Neural cell (in vitro differentiated cells): ENCODE results near the gene HS3ST2. TPM values are rescaled to one million over a fixed set of nuclear protein-coding genes. Genes with fewer than 3 reads are reported as not detected.

Experiments used
- H2AFZ ChIP-seq: fragments of 200-600, 300-800 bp; sonication (generic), shearing (Covaris generic); 2 replicates; pipeline ENCODE4 v1.6.0; 2014; ENCODE audit warnings: low read depth, mild to moderate bottlenecking, antibody characterized with exemption, low read length, moderate library complexity
- H3F3A ChIP-seq: fragments of 200-600 bp; shearing (Covaris generic); 2 replicates; pipeline ENCODE4 v1.6.1; 2016; ENCODE audit warnings: mild to moderate bottlenecking, moderate library complexity, mixed read lengths, antibody characterized with exemption, low read length; ENCODE audit not compliant: insufficient read depth, poor library complexity, severe bottlenecking
- H3K27ac ChIP-seq: fragments of 200-600, 300-800 bp; sonication (generic), shearing (Covaris generic); 2 replicates; pipeline ENCODE4 v1.5.1; 2014; ENCODE audit warnings: mild to moderate bottlenecking, low read length, moderate library complexity
- H3K27me3 ChIP-seq: fragments of 300-800, 200-600 bp; sonication (generic), shearing (Covaris generic); 2 replicates; pipeline ENCODE4 v1.6.0; 2014; ENCODE audit warnings: mild to moderate bottlenecking, low read depth, low read length, moderate library complexity; ENCODE audit not compliant: insufficient read depth
- H3K36me3 ChIP-seq: fragments of 300-800, 200-600 bp; sonication (generic), shearing (Covaris generic); 2 replicates; pipeline ENCODE4 v1.5.1; 2014; ENCODE audit warnings: mild to moderate bottlenecking, antibody characterized with exemption, low read length, moderate library complexity; ENCODE audit not compliant: insufficient read depth
- H3K4me2 ChIP-seq: fragments of 300-800, 200-600 bp; sonication (generic), shearing (Covaris generic); 2 replicates; pipeline ENCODE4 v1.6.0; 2014; ENCODE audit warnings: mild to moderate bottlenecking, low read length
- H3K4me3 ChIP-seq: fragments of 300-800, 200-600 bp; sonication (generic), shearing (Covaris generic); 2 replicates; pipeline ENCODE4 v1.5.1; 2014; ENCODE audit warnings: mild to moderate bottlenecking, low read length, moderate library complexity
- H3K79me2 ChIP-seq: fragments of 200-600 bp; shearing (Covaris generic); replicated peaks from 2 replicates; pipeline ENCODE4 v1.6.0; 2014; ENCODE audit warnings: mild to moderate bottlenecking, low read length, moderate library complexity; ENCODE audit not compliant: insufficient read depth
- H3K9ac ChIP-seq: fragments of 300-800, 200-600 bp; sonication (generic), shearing (Covaris generic); 2 replicates; pipeline ENCODE4 v1.6.1; 2016; ENCODE audit warnings: mild to moderate bottlenecking, low read length, mixed read lengths
- H3K9me2 ChIP-seq: fragments of 200-600 bp; shearing (Covaris generic); 2 replicates; pipeline ENCODE4 v1.6.1; 2016; ENCODE audit warnings: mild to moderate bottlenecking, low read length, mixed read lengths; ENCODE audit not compliant: insufficient read depth
- H3K9me3 ChIP-seq: fragments of 200-600, 300-800 bp; sonication (generic), shearing (Covaris generic); 2 replicates; pipeline ENCODE4 v1.6.1; 2016; ENCODE audit warnings: mild to moderate bottlenecking, mixed run types, low read length, moderate library complexity, mixed read lengths
- H4K20me1 ChIP-seq: fragments of 200-600 bp; shearing (Covaris generic); 2 replicates; pipeline ENCODE4 v1.6.1; 2016; ENCODE audit warnings: mild to moderate bottlenecking, mixed run types; ENCODE audit not compliant: insufficient read depth
- EP300 ChIP-seq: fragments of 450-650 bp; conservative IDR thresholded peaks from 2 replicates; pipeline ENCODE4 v1.6.1; 2014; ENCODE audit warnings: antibody characterized with exemption, mild to moderate bottlenecking, moderate library complexity; ENCODE audit not compliant: poor library complexity, severe bottlenecking
- EZH2 ChIP-seq: fragments of 200-600, 300-800 bp; shearing (Covaris generic), sonication (generic); IDR thresholded peaks from 2 replicates; pipeline ENCODE4 v1.6.1; 2014; ENCODE audit warnings: antibody characterized with exemption, low read length, borderline replicate concordance, mild to moderate bottlenecking; ENCODE audit not compliant: insufficient read depth, poor library complexity, severe bottlenecking
- MXI1 ChIP-seq: fragments of 450-650 bp; conservative IDR thresholded peaks from 2 replicates; pipeline ENCODE4 v1.6.1; 2014; ENCODE audit warnings: antibody characterized with exemption, mild to moderate bottlenecking; ENCODE audit not compliant: poor library complexity, severe bottlenecking
- POLR2AphosphoS5 ChIP-seq: IDR thresholded peaks from 2 replicates; pipeline ENCODE4 v1.6.1; 2012
- RAD21 ChIP-seq: fragments of 450-650 bp; conservative IDR thresholded peaks from 2 replicates; pipeline ENCODE4 v1.6.1; 2014; ENCODE audit warnings: antibody characterized with exemption, mild to moderate bottlenecking, moderate library complexity
- SMC3 ChIP-seq: fragments of 450-650 bp; conservative IDR thresholded peaks from 2 replicates; pipeline ENCODE4 v1.6.1; 2014; ENCODE audit warnings: antibody characterized with exemption, mild to moderate bottlenecking, moderate library complexity; ENCODE audit not compliant: poor library complexity
- TAF1 ChIP-seq: IDR thresholded peaks from 2 replicates; pipeline ENCODE4 v1.6.1; 2012; ENCODE audit warnings: low read depth
- polyA plus RNA-seq: library from polyadenylated mRNA; depleted of rRNA; stranded (reverse); fragments of >200 nt; gene quantifications from 2 replicates; pipeline ENCODE4 v1.2.3, GENCODE V29; 2014
- TF ChIP-seq, protein P1 (sequence below): IDR thresholded peaks from 2 replicates; pipeline ENCODE4 v1.6.1; 2012; ENCODE audit warnings: borderline replicate concordance
- TF ChIP-seq, protein P2 (sequence below): fragments of 450-650 bp; IDR thresholded peaks from 2 replicates; pipeline ENCODE4 v1.5.1; 2014; ENCODE audit warnings: antibody characterized with exemption, mild to moderate bottlenecking, moderate library complexity; ENCODE audit not compliant: poor library complexity, severe bottlenecking

Gene HS3ST2
- polyA plus RNA-seq, 1 donor from 2014 or later, result 3.0 TPM

DNA sequence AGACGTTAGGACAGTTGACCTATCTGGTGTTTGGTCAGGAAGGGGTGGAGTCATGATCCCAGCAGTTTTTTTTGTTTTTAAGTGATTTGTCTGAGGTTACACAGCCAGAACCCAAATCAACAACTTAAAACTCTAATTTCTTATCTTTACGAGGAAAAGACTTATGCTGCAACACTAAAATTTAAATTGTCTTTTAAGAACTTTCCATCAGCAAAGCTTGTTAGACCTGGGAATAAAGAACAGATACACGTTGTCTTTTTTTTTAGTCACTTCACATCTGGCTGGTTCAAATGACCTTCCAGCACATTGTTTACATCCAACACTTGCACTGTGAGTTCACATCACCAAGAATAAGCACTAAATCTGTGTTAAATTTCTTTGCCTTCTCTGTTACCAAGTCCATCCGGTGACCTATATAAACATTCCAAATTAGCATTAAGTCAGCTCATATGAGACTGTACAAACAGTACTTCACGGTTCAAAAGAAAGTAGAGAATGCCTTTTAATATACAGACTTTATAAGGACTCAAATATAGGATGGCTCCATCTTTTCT is 115.0 kb downstream of the HS3ST2 start:
- Histone ChIP-seq H4K20me1 (no peaks in the 10 kb centered on the region), H2AFZ (no peak overlapping the region), H3K9me3 (no peaks in the 10 kb centered on the region), H3K4me3 (no peak overlapping the region), H3K9me2 (no peaks in the 10 kb centered on the region), H3K36me3 (no peaks in the 10 kb centered on the region), H3K79me2 (no peaks in the 10 kb centered on the region), H3K9ac (no peak overlapping the region), H3F3A (no peaks in the 10 kb centered on the region), H3K27me3 (no peaks in the 10 kb centered on the region), H3K27ac (no peak overlapping the region), H3K4me2 (no peak overlapping the region)
- no peak for TF ChIP-seq TAF1
- TF ChIP-seq, protein P1, sequence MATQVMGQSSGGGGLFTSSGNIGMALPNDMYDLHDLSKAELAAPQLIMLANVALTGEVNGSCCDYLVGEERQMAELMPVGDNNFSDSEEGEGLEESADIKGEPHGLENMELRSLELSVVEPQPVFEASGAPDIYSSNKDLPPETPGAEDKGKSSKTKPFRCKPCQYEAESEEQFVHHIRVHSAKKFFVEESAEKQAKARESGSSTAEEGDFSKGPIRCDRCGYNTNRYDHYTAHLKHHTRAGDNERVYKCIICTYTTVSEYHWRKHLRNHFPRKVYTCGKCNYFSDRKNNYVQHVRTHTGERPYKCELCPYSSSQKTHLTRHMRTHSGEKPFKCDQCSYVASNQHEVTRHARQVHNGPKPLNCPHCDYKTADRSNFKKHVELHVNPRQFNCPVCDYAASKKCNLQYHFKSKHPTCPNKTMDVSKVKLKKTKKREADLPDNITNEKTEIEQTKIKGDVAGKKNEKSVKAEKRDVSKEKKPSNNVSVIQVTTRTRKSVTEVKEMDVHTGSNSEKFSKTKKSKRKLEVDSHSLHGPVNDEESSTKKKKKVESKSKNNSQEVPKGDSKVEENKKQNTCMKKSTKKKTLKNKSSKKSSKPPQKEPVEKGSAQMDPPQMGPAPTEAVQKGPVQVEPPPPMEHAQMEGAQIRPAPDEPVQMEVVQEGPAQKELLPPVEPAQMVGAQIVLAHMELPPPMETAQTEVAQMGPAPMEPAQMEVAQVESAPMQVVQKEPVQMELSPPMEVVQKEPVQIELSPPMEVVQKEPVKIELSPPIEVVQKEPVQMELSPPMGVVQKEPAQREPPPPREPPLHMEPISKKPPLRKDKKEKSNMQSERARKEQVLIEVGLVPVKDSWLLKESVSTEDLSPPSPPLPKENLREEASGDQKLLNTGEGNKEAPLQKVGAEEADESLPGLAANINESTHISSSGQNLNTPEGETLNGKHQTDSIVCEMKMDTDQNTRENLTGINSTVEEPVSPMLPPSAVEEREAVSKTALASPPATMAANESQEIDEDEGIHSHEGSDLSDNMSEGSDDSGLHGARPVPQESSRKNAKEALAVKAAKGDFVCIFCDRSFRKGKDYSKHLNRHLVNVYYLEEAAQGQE, result no peak
- no peak for TF ChIP-seq EP300
- TF ChIP-seq, protein P2, sequence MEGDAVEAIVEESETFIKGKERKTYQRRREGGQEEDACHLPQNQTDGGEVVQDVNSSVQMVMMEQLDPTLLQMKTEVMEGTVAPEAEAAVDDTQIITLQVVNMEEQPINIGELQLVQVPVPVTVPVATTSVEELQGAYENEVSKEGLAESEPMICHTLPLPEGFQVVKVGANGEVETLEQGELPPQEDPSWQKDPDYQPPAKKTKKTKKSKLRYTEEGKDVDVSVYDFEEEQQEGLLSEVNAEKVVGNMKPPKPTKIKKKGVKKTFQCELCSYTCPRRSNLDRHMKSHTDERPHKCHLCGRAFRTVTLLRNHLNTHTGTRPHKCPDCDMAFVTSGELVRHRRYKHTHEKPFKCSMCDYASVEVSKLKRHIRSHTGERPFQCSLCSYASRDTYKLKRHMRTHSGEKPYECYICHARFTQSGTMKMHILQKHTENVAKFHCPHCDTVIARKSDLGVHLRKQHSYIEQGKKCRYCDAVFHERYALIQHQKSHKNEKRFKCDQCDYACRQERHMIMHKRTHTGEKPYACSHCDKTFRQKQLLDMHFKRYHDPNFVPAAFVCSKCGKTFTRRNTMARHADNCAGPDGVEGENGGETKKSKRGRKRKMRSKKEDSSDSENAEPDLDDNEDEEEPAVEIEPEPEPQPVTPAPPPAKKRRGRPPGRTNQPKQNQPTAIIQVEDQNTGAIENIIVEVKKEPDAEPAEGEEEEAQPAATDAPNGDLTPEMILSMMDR, result no peak
- TF ChIP-seq RAD21, result no peak
- no peak for TF ChIP-seq EZH2
- TF ChIP-seq SMC3, result no peak

DNA sequence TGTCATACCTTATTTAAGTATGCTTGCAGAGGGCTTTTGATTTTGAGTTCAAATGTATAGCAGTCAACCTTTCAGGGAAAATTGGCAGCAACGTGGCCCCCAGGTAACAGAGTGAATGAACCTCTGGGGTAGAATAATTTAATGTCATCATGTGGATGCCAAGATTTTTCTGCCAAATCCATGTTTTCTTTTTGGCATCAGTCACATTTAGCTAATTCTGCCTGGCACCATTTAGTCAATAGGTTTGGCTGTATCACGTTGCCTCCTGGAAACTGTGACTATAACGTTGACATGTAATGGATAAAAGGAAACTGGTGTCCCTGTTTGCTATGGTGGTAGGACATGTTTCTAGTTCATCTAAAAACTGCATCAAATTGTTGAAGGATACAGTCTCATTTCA is 115.5 kb downstream of the HS3ST2 start:
- Histone ChIP-seq H3K4me3 (no peak overlapping the region), H3K9me2 (no peaks in the 10 kb centered on the region), H3K27me3 (no peaks in the 10 kb centered on the region)

More for the DNA sequence above, 115.5 kb downstream of the HS3ST2 start:
- Histone ChIP-seq H2AFZ (no peak overlapping the region), H4K20me1 (no peaks in the 10 kb centered on the region), H3K4me2 (no peak overlapping the region), H3K27ac (no peak overlapping the region), H3K9ac (no peak overlapping the region), H3K9me3 (no peaks in the 10 kb centered on the region), H3K36me3 (no peaks in the 10 kb centered on the region), H3K79me2 (no peaks in the 10 kb centered on the region), H3F3A (no peaks in the 10 kb centered on the region)
- TF ChIP-seq, protein P1, result no peak
- TF ChIP-seq EZH2 (no peak), RAD21 (no peak), TAF1 (no peak), POLR2AphosphoS5 (no peak), EP300 (no peak), SMC3 (no peak), MXI1 (no peak)
- TF ChIP-seq, protein P2, result no peak
